GM19328 (cell line): ENCODE results near the gene DOCK1.

Experiments used
- ATAC-seq: cut with Tn5 transposase; IDR thresholded peaks from one replicate; pipeline ENCODE4 v1.9.1; 2021; ENCODE audit warnings: mild to moderate bottlenecking, moderate library complexity; ENCODE audit not compliant: unreplicated experiment

The DOCK1 gene

DNA sequence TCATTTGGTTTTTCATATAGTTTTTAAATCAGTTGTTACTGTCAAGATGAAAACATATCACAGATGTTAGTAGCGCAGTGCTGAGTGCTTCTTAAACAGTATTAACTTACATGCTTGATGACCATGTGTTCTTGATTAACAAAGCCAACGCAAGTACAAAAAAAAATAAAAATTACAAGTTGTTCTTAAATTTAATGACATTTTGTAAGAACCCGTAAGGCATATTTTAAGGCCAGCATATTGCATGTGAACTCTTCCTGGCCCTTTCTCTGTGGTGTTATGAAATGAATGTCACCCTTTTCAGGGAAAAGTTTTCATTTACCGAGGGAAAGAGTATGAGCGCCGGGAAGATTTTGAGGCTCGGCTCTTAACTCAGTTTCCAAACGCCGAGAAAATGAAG, 503.5 kb downstream of the DOCK1 start:
- no peak for ATAC-seq

DNA sequence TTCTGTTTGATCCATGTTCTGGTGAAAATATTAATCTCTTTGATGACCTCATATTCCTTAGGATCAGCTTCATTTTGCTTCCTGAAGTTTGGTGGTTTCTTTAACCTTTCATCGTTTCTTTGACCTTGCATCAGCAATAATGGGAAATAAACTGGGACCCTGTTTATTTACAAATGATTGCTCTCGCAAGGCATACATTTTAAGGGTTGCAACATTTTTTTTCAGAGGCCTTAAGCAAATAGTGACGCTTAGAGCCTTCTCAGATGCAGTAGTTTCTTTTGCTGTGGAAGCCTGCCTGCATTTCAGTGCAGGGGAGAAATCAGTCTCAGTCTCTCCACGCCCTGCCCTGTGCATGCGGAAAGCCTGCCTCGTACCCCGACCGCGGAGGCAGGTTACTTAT, 504.8 kb downstream of the DOCK1 start:
- no peak for ATAC-seq

DNA sequence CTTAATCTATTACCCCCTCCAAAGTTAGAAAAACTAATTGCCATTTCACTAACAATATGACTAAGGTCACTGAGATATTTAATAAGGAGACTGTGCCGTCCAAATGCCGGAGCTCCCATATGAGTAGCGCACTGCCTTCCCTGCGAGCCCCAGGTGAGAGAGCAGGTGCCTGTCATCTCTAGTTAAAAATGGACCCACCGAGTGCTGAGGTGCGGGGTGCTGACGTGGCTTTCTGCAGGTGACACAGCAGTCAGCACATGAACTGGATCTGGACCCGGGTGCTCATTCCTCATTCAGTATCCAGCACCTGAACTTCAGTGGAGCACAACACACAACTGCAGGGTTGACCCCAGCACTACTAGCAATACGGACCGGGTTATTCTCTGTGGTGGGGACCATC, 505.8 kb downstream of the DOCK1 start:
- ATAC-seq: no peak

DNA sequence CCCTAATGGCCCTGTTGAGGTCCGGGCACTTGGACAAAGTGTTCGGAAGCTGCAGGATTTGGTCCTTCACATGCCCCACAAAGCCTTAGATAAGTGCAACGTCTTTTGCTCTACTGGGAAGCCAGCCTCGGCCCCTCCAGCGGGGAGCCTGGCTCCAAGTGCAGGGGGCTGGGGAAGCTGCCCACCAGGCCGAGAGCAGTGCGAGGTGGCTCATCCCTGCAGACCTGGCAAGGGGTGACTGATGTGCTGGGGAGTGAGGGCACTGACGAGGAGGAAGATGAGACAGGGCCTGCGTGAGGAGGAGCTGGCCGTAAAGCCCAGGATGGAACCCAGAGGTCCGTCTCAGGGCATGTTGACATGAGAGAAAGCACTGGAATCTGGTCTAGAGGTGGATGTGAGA, 508.1 kb downstream of the DOCK1 start:
- no peak for ATAC-seq

DNA sequence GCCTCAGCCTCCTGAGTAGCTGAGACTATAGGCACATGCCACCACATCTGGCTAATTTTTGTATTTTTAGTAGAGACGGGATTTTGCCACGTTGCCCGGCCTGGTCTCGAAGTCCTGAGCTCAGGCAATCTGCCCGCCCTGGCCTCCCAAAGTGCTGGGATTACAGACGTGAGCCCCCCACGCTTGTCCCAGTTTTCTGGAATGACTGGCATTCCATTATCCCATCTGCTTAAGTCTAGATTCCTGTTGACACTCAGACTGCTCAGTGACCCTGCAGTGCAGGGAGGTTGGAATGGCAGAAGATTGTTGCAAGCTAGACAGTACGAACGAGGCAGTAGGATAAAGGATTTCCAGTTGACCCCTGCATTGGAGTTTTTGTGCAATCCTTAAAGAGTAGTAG, 508.8 kb downstream of the DOCK1 start:
- no peak for ATAC-seq

DNA sequence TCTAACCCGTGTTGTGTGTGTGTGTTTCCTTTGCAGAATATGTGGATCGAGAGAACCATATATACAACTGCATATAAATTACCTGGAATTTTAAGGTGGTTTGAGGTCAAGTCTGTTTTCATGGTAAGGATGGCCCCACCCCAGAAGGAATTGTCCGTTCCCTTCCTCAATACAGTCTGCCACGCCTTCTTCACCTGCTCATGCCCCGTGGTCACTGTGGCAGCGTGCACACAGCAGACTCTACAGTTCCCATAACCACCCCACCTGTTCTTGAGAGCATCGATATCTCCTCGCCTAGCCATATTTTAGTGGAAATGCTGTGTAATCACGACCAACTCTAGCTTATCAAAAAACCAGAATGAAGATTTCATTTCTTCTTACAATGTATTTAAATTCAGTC, 509.9 kb downstream of the DOCK1 start:
- no peak for ATAC-seq

DNA sequence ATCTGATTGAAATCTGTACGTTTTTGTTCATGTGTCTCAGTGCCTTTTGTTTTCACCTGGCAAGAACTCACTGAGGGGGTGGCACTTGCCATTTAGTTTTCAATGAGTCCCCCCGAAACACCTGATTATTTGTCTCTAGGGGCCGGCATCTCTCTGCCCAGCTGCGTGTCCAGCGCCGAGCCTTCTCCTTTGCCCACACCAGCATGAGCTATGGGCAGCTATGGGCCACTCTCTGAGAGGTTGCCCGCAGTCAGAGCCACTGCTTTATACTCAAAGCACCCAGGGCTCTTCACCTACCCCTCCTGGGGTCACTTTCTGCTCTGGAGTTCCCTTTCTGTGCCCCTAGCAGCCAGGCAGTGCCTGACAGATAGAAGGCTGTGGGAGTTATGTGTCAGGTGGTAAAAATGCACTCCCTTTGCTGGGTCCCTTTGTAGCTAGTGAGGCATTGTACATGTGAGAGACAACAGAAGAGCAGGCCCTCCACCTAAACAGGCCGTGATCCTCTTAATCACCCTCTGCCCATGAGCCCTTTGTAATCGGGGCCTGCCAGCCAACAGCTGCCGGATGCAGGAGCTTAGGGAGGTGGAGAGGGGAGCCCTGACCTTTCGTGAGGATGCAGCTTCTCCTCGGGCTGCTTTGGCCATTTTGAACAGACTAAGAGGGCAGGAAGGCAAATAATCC, 510.8 kb downstream of the DOCK1 start:
- no peak for ATAC-seq

DNA sequence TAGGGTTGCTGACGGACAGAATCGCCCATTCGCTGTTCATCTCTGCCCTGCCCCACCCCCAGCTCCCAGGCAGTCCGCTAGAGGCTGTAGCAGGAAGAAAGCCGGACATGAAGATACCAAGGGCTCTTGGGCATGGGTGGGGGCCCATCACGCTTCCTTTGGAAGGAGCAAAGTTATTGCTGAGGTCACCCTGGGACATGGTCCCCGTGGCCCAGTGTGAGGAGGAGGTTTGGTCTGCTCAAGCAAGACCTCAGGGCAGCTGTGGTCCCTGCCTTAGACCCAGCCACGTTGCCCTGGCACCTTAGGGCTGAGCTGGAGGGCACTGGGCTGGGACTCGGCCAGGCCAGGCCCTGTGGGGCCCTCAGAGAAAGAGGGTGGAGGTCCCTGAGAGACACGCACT, 511.8 kb downstream of the DOCK1 start:
- ATAC-seq: no peak

DNA sequence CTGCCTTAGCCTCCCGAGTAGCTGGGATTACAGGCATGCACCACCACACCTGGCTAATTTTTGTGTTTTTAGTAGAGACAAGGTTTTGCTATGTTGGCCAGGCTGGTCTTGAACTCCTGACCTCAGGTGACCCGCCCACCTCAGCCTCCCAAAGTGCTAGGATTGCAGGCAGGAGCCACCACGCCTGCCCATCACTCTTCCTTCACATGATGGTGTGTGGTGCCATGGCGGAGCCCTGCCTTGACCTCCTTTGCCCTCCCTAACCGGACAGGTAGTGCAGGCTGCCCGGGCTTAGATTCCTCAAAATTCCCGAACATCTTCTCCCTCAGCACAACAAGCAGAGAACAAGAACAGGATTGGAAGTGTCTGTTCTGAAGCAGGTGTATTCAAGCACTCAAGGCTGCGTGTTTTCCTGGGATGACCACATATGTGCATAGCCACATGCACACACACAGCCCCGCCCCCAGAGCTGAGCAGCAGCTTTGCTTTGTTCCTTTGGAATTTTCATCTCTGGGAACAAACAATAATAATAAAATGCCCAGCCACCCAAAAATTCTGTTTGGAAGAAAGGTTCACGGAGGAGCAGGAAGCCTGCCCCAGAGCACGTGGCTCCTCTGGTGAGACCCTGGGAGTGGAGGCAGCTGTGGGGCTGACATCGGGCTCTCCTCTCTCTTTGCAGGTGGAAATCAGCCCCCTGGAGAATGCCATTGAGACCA, 512.6 kb downstream of the DOCK1 start:
- no peak for ATAC-seq

DNA sequence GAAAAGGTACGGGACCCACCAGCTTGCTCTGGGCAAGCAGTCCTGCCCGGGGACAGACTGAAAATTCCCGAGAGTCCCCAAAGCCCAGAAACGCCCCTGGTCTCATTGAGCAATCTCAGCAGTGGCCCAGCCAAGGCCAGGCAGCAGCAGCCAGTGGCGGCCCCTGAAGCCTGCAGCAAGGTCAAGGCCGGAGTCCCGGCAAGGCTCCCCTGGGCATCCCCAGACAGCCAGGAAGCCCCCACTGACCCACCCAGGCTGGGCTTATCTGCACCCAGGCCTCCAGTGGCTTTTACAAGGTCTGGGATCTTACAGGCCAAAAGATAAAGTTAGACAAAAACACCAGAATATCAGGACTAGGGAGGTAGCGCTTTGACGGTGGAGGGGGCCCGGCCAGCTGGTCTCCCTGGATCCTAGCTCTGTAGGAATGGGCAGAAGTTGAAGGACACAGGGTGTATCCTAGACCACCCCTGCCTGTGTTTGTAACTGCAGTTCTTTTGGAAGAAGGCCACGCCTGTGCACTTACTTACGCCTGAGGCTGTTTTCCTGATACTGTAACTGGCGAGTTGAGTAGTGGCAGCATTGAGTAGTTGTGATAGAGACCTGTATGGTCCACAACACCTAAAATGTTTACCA, 513.4 kb downstream of the DOCK1 start:
- ATAC-seq: no peak

DNA sequence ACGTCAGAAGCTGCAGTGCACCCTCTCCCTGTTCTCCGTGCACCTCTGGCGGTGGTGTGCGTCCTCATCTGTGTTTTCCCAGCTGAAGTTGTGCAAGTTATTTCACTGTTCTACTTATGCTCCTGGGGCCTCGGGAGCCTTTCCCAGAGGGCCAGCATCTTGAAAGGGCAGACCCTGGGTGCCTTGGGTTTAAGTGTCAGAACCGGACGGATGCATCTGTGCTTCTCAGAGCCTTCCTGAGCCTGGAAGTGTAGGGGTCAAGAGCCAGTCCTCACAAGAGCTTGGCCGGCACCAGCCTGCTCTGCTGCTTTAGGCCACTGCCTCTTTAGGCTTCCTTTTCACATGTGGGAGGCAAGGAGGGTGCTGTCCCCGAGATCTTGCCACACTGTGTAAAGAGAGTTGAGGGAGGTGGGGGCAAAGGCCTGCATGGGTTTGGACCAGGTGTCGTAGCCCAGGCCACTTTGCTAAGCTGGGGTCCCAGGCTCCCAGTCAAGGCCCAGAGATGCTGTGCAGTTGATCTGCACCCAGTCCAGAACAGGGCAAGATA, 515.0 kb downstream of the DOCK1 start:
- no peak for ATAC-seq

DNA sequence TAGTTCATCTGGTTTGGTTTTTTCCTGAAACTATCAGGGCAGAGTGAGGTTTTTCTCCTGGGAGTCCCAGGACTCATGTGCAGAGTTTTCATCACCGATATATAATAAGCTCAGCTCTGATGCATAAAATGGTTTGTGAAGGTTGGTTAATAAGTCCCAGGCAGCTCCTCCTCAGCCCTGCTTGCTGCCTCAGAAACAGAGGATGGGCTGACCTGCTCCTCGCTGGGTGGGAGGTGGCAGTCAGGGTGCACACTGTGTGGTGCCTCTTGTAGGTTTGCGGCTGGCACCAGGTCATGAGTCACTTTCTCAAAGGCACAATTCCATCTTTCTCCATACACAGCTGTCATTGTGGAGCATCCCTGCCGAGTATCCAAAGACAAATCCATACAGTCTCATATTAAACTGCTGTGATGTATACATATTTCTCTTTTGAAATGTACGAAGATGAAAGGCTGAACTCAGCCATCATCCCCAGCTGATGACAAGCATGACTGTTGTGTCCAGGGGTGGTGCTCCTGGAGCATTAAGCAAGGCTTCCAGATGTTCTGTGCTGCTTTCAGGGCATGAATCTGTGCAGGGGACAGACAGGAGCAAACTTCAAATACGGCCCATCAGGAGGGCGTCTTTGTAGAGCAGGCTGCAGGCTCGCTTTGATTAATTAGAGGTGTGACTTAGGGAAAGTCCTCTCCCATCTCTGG, 518.1 kb downstream of the DOCK1 start:
- ATAC-seq: no peak

DNA sequence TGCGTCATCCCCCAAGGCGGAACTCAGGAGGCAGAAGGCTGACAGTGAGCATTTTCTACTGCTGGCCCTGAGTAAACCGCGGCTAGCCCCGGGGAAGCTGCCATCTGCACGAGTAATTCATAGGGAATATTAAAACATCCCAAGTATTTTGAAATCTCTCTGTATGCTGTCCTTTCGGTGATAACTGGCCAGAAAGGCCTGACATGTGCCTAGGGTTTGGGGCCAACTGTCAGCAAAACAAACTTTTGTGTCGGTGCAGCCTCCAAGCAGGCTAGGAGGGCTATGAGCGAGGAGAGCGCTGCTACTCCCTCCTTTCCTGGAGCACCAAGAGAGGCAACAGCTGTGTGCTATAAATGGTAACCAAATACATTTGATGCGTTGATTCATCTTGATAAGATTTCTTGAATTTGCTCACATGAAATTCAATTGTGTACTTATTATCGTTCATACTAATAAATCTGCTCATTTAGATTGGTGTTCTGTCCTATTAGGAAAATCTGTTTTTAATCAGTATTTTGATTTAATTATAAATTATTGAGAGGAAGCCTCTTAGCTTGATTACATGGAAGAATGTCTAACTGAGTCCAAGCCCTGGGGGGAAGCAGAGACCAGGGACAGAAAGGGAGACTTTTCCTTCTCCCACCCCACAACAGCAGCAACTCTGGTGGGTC, 519.5 kb downstream of the DOCK1 start:
- ATAC-seq: no peak

DNA sequence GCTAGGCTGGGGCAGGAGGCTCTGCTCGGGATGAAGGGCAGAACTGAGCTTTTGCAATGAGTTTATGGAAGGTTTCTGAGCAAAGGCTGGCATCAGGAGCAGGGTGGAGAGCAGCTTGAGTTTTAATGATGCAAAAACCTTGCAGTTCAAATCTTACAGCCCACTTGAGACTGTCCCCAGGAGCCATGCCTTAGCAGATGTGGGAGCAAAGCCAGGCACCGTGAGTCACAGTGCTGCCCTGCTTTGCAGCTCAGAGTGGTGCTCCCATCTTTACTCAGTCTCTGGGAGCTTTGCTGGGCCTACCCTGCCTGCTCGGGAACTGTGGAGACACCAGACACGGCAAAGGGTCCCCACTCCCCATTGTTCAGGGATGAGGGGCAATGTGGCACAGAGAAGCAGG, 521.5 kb downstream of the DOCK1 start:
- no peak for ATAC-seq

DNA sequence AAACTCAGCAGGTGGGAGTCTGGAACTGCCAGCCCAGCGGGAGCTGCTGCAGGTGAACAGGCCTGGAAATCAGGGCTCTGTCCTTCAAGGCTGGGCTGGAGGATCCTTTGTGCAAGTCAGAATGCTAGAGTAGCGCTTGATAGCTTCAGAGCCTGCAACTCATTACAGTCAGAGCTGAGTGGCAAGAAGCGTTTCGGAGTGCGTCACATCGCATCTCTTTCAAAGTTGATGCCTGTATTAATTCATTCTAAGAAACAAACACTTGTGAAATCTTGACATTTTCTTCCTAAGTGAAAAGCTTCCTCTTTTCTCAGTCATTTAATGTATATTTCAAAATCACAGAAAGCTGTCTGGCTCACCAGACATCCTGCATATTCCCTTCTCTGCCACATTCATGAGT, 522.7 kb downstream of the DOCK1 start:
- no peak for ATAC-seq

DNA sequence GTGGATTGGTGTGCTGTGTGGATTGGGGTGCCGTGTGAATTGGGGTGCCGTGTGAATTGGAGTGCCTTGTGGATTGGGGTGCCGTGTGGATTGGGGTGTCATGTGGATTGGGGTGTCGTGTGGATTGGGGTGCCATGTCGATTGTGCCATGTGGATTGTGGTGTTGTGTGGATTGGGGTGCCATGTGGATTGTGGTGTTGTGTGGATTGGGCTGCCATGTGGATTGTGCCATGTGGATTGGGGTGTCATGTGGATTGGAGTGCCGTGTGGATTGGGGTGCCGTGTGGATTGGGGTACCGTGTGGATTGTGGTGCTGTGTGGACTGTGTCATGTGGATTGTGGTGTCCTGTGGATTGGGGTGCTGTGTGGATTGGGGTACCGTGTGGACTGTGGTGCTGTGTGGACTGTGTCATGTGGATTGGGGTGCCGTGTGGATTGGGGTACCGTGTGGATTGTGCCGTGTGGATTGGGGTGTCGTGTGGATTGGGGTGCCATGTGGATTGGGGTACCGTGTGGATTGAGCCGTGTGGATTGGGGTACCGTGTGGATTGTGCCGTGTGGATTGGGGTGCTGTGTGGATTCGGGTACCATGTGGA, 523.3 kb downstream of the DOCK1 start:
- no peak for ATAC-seq

DNA sequence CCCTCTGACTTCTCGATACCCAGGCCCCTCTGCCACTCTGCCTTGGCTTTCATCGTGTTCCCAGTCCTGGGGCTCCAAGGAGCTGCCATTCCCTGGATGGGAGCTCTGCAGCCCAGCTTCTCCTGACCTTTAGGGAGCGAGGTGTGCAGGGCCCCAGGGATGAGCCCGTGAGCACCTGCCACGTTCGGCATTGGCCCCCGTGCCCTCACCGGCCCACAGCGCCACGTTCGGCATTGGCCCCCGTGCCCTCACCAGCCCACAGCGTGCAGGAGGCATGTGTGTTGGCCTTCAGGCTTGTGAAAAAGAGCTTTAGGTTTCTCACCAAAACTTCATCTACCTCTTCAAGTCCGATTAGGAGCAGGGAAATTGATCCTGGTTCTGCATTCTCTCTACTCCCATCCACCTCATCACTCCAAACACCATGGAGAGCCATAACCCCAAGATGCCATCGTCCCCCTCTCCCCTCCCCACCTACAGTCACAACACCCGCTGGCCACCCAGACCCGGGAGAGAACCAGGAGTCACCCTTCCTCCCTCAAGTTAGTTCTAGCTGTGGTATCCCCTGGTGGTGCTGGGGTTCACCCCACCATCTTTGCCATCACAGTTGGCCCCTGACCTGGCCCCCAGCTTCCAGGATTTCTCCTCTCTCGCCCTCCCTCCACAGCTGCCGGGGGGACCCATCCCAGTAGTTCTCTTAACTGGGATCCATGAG, 524.5 kb downstream of the DOCK1 start:
- ATAC-seq: no peak

DNA sequence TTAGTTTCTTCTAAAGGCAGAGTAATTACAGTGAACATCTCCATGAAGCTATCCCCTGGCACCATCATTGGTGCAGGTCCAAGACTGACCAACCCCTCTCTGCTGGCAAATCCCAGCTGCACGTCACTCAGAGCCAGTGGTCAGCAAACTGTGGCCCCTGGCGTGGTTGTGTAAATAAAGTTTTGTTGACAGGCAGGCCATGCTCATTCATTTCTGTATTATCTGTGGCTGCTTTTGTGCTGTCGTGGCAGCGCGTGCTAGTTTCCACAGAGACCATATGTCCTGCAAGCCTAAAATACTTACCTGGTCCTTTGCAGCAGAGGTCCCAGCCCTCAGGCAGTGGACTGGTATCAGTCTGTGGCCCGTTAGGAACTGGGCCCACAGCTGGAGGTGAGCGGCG, 526.3 kb downstream of the DOCK1 start:
- ATAC-seq: no peak

DNA sequence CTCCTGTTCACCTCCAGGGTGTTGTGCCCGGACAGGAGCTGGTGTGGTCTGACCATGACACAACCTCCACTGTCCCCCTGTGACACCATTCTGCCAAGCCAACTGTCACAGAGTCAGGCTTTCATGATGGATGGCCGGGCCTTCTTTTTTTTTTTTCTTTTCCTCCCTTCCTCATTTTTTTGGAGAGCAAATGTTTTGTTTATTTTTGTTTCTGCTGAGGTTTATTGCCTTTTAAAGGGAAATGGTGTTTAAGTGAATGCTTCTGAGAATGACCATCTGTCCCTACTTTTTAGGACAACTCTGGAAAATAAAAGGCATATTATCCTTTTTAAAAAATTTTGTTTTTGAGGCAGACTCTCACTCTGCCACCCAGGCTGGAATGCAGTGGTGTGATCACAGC, 528.8 kb downstream of the DOCK1 start:
- no peak for ATAC-seq

DNA sequence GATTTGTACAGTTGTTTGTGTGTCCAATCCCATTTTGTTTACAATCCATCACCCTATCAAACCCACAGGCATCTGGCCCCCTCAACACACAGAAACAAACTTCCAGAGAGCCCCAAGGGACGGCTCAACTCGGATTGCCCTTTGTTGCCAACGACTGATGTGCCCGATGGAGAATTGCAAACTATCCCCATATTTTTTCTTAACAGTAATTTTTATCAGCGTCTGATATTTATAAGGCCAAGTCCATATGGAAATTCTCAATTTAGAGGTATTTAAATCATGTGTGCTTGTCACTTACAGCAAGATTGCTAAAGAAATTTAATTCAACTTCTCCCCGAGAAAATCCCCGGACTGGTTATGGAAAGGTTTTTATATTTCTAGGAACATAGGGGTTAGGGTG, 530.0 kb downstream of the DOCK1 start:
- ATAC-seq: no peak
